GM12878 (cell line): ENCODE measurements around the gene GTPBP1. TPM values are rescaled to one million over a fixed set of nuclear protein-coding genes. Genes with fewer than 3 reads are reported as not detected.

Experiments used
- ATAC-seq: fragments of 200-7000 bp; cut with Tn5 transposase; 3 replicates; pipeline ENCODE4 v1.9.1; 2020; ENCODE audit warnings: mild to moderate bottlenecking, moderate library complexity
- BruUV-seq: library from RNA; stranded (reverse); fragments of 400-500 nt; replicated peaks from 2 replicates; lab custom pipeline; 2021; lab: Mats Ljungman, UMichigan
- CTCF ChIA-PET: fragments of 300-600 bp; sonication (Branson Sonifier 250); formaldehyde crosslinking; extraction: SDS; loops from one replicate; lab custom pipeline; 2021; ENCODE audit warnings: inconsistent platforms; lab: Yijun Ruan, JAX
- POLR2A ChIA-PET: fragments of 350-600 bp; formaldehyde crosslinking; extraction: SDS; loops from one replicate; lab custom pipeline; 2021; ENCODE audit warnings: inconsistent platforms; lab: Charles Lee
- RAD21 ChIA-PET: fragments of 300-600 bp; sonication (Branson Sonifier 250); formaldehyde crosslinking; loops from one replicate; lab custom pipeline; 2023; ENCODE audit warnings: antibody characterized with exemption; ENCODE audit not compliant: unreplicated experiment; lab: Charles Lee
- SMC1A ChIA-PET: fragments of 300-600 bp; sonication (Branson Sonifier 250); formaldehyde crosslinking; loops from one replicate; lab custom pipeline; 2023; ENCODE audit not compliant: unreplicated experiment, uncharacterized antibody; lab: Charles Lee
- DNase-seq: peaks from one replicate; pipeline ENCODE4 v3.0.0-alpha.2; 2011; ENCODE audit warnings: low read depth, low spot score
- FAIRE-seq: peaks from 3 replicates; lab custom pipeline; 2011; peaks lifted over from hg19 to GRCh38; lab: Jason Lieb, UNC
- H2AFZ ChIP-seq: 2 replicates; pipeline ENCODE4 v1.6.0; 2011; ENCODE audit warnings: low read depth, low read length, control low read depth; ENCODE audit not compliant: control insufficient read depth
- H3K27ac ChIP-seq: 2 replicates; pipeline ENCODE4 v1.5.1; 2011; ENCODE audit warnings: control low read depth; ENCODE audit not compliant: control insufficient read depth, insufficient read depth
- H3K27me3 ChIP-seq, 2 experiments: replicated peaks in 1 of 2; 2 replicates each; pipeline versions ENCODE4 v1.6.0 to v1.6.1; 2011; ENCODE audit warnings: low read length in 1 of 2; ENCODE audit not compliant: control insufficient read depth in 2 of 2, insufficient read depth in 2 of 2
- H3K36me3 ChIP-seq, 2 experiments: 2 replicates each; pipeline ENCODE4 v1.5.1; 2011; ENCODE audit warnings: low read length in 1 of 2; ENCODE audit not compliant: control insufficient read depth in 2 of 2, insufficient read depth in 2 of 2
- H3K4me1 ChIP-seq: 2 replicates; pipeline ENCODE4 v1.6.1; 2011; ENCODE audit warnings: mild to moderate bottlenecking, low read length, moderate library complexity, mixed read lengths; ENCODE audit not compliant: control insufficient read depth, insufficient read depth
- H3K4me2 ChIP-seq: 2 replicates; pipeline ENCODE4 v1.6.0; 2011; ENCODE audit warnings: control low read depth; ENCODE audit not compliant: control insufficient read depth, insufficient read depth
- H3K4me3 ChIP-seq: fragments of 200-600 bp; sonication (generic); 2 replicates; pipeline ENCODE4 v1.5.1; 2016
- H3K79me2 ChIP-seq: 2 replicates; pipeline ENCODE4 v1.6.0; 2011; ENCODE audit warnings: low read length; ENCODE audit not compliant: control insufficient read depth, insufficient read depth
- H3K9ac ChIP-seq: 2 replicates; pipeline ENCODE4 v1.8.0; 2011; ENCODE audit warnings: low read length, control low read depth, mixed read lengths; ENCODE audit not compliant: control insufficient read depth, insufficient read depth
- H3K9me3 ChIP-seq: replicated peaks from 3 replicates; pipeline ENCODE4 v1.5.1; 2011; ENCODE audit warnings: mild to moderate bottlenecking, low read length; ENCODE audit not compliant: control insufficient read depth, insufficient read depth
- H4K20me1 ChIP-seq: 2 replicates; pipeline ENCODE4 v1.6.0; 2011; ENCODE audit not compliant: control insufficient read depth, insufficient read depth
- CBFB ChIP-seq: IDR thresholded peaks from 2 replicates; pipeline ENCODE4 v1.6.1; 2016; ENCODE audit warnings: antibody characterized with exemption, low read depth
- CEBPB ChIP-seq, 2 experiments: fragments of 150-350 bp in 1 of 2; IDR thresholded peaks; 2 replicates each; pipeline ENCODE4 v1.6.1; 2012 to 2014; ENCODE audit warnings: low read depth in 2 of 2, low read length in 2 of 2, borderline replicate concordance in 1 of 2, inconsistent platforms in 1 of 2
- HCFC1 ChIP-seq: fragments of 150-350 bp; IDR thresholded peaks from 2 replicates; pipeline ENCODE4 v1.6.1; 2014; ENCODE audit warnings: low read length
- MAX ChIP-seq: IDR thresholded peaks from 2 replicates; pipeline ENCODE4 v1.6.1; 2012; ENCODE audit warnings: low read depth, low read length, improper control_type of control experiment
- MEF2A ChIP-seq: IDR thresholded peaks from 2 replicates; pipeline ENCODE4 v1.6.1; 2011; ENCODE audit warnings: low read depth, mild to moderate bottlenecking, low read length, moderate library complexity; ENCODE audit not compliant: insufficient read depth
- MEF2B ChIP-seq: fragments of 450-650 bp; IDR thresholded peaks from 2 replicates; pipeline ENCODE4 v1.6.1; 2018; ENCODE audit warnings: mild to moderate bottlenecking, moderate library complexity; ENCODE audit not compliant: partially characterized antibody, poor library complexity, severe bottlenecking
- NR2C1 ChIP-seq: fragments of 450-650 bp; IDR thresholded peaks from 2 replicates; pipeline ENCODE4 v1.6.1; 2017; ENCODE audit warnings: antibody characterized with exemption, mild to moderate bottlenecking, moderate library complexity
- PAX8 ChIP-seq: fragments of 450-650 bp; IDR thresholded peaks from 2 replicates; pipeline ENCODE4 v1.6.1; 2017; ENCODE audit warnings: mild to moderate bottlenecking, moderate library complexity
- POLR2A ChIP-seq: IDR thresholded peaks from 2 replicates; pipeline ENCODE4 v1.6.1; 2011; ENCODE audit warnings: low read depth, mild to moderate bottlenecking, low read length
- RAD51 ChIP-seq: fragments of 450-650 bp; IDR thresholded peaks from 2 replicates; pipeline ENCODE4 v1.6.1; 2016; ENCODE audit warnings: moderate library complexity, mild to moderate bottlenecking, inconsistent platforms
- RELA ChIP-seq: fragments of 450-650 bp; IDR thresholded peaks from 2 replicates; pipeline ENCODE4 v1.8.0; 2014; ENCODE audit warnings: borderline replicate concordance; ENCODE audit not compliant: partially characterized antibody
- SPI1 ChIP-seq: IDR thresholded peaks from 2 replicates; pipeline ENCODE4 v1.6.1; 2011; ENCODE audit warnings: low read depth, mild to moderate bottlenecking, low read length, moderate library complexity, borderline replicate concordance; ENCODE audit not compliant: insufficient read depth
- SREBF1 ChIP-seq: IDR thresholded peaks from 2 replicates; pipeline ENCODE4 v1.6.1; 2012; ENCODE audit warnings: mild to moderate bottlenecking, low read length
- TCF3 ChIP-seq: IDR thresholded peaks from 2 replicates; pipeline ENCODE4 v1.6.1; 2012; ENCODE audit warnings: low read depth, mild to moderate bottlenecking, low read length, borderline replicate concordance; ENCODE audit not compliant: insufficient read depth
- WRNIP1 ChIP-seq: IDR thresholded peaks from 2 replicates; pipeline ENCODE4 v1.6.1; 2011; ENCODE audit warnings: low read depth, low read length, improper control_type of control experiment, borderline replicate concordance
- ZNF217 ChIP-seq: fragments of 450-650 bp; IDR thresholded peaks from 2 replicates; pipeline ENCODE4 v1.6.1; 2017; ENCODE audit warnings: antibody characterized with exemption, mild to moderate bottlenecking
- WGBS: methylation state at CpG from one replicate; pipeline ENCODE4 v1.1.6; 2016; ENCODE audit warnings: low lambda C conversion rate; ENCODE audit not compliant: insufficient replicate concordance, insufficient coverage; ENCODE audit errors: missing lambda C conversion rate; 5-methylcytosine and 5-hydroxymethylcytosine counted together
- in situ Hi-C: fragments of 300-500 bp; cut with MboI; formaldehyde crosslinking; loops from 9 replicates; pipeline ENCODE4 v1.14.3; 2018; ENCODE audit warnings: mixed read lengths
- intact Hi-C: fragments of 100-400 bp; cut with micrococcal nuclease; formaldehyde crosslinking; loops from one replicate; pipeline ENCODE4 v1.14.2; 2022; ENCODE audit not compliant: unreplicated experiment
- polyA plus RNA-seq, 11 experiments: library from polyadenylated mRNA; depleted of rRNA in 4 of 11; unstranded in 6 of 11; stranded (reverse) in 5 of 11; fragments of >200 nt; fragmentation: Nextera tagmentation in 4 of 11; fragmentation: Illumina TruSeq in 1 of 11; extraction: Ambion mirVana in 4 of 11; extraction: Trizol in 1 of 11; gene quantifications; 1 replicate in 1 of 11; 2 replicates in 10 of 11; pipeline versions ENCODE4 v1.2.1 to v1.2.3, GENCODE V29; 2011 to 2016; ENCODE audit warnings: inconsistent platforms in 2 of 11, missing spikeins in 2 of 11, low read depth in 1 of 11
- total RNA-seq, 4 experiments: library from RNA; depleted of rRNA in 3 of 4; stranded (reverse); fragments of >200 nt in 3 of 4; fragmentation: Illumina TruSeq in 1 of 4; extraction: Trizol in 1 of 4; gene quantifications; 2 replicates each; pipeline versions ENCODE4 v1.2.1 to v1.2.3, GENCODE V29; 2013 to 2021
- TF ChIP-seq, protein P1 (sequence below): IDR thresholded peaks from 2 replicates; pipeline ENCODE4 v1.6.1; 2012; ENCODE audit warnings: low read depth, low read length, improper control_type of control experiment

Gene GTPBP1
- total and polyA plus RNA-seq, 10 of the 15 experiments (the other 5 are each of a cell fraction or from before 2014, with no cell fraction given) = 0.89 to 63.1 (median 34.2) TPM

GRCh38 chr22:38751422-38752346, 45.9 kb downstream of the GTPBP1 start (continued):
- TF ChIP-seq CEBPB (IDR thresholded peaks at IDR 0.05; ENCODE audit: borderline replicate concordance in 1 of 2, low read depth in 2 of 2, low read length in 2 of 2) (no peak), NR2C1 (no peak), MAX (peak; percentile 53; the same call in 1 of the 2 replicates), RAD51 (peak; percentile 77), HCFC1 (no peak), ZNF217 (no peak), MEF2A (no peak), WRNIP1 (no peak), PAX8 (no peak)

DNA sequence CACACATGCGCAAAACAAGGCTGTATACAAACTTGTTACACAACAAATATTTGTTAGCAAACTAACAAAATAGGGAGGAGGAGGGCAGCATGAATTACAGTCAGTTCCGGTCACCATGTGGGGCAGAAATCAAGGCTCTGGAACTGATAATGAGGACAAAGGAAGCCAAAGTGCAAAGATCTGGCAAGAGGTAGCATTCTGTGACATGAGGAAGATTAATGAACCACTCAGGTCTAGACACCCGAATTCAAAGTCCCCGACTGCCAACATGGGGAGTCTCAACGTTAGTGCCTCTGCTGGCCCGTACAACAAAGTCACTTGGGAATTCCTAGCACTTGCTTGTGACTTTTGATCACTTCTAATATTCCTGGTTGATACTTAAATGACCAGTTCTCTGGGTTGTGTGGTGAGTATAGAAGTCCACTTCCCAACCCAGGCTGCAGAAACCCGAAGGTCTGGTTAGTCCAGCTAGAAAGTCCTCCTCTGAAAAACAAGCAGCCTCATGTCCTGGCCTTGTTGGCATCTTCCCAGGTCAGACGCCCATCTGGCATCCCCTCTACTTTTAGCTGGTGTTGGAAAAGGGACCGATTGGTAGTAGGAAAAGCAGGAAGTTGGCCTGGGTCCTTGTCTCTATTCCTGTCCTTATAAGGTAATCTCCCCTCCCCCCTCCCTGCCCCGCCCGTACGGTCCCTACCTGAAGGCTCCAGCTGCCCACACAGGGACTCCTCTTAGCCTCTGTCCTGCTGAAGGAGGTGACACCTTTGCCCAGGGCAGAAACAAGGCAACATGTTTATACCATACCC, 48.4 kb downstream of the GTPBP1 start:
- DNase-seq (no peak), ATAC-seq (peak; percentile 39), FAIRE-seq (peak; percentile 87)
- H3K27ac ChIP-seq = peak overlapping the region; percentile 90
- H3K79me2 ChIP-seq = peaks cover 58% of the 10 kb centered on the region
- peaks cover 43% of the 10 kb centered on the region for H3K4me1 ChIP-seq
- H3K4me2 ChIP-seq = peak overlapping the region; percentile 90
- H3K4me3 ChIP-seq = peak overlapping the region; percentile 91
- in situ Hi-C loops = no loop called here
- ChIA-PET POLR2A (interaction anchor here (0.6 to 5.1 kb wide), 7 partner anchors 29 to 62 kb away, joined by 3 to 27 read pairs (median 4); partner anchors contain the start of gene GTPBP1), SMC1A (interaction anchor here (0.7 to 1.1 kb wide), 2 partner anchors 9 to 47 kb away, joined by 3 to 4 read pairs; no protein-coding TSS in a partner anchor), CTCF (interaction anchor here (0.6 to 7.5 kb wide), 4 partner anchors 12 to 120 kb away, joined by 3 to 42 read pairs (median 4); no protein-coding TSS in a partner anchor), RAD21 (interaction anchor here (1.5 kb wide), 1 partner anchor 47 kb away, joined by 3 read pairs; no protein-coding TSS in a partner anchor)
- intact Hi-C loops = loop anchor here (10.0 kb wide), 1 partner anchor 909 kb away; the partner anchor contains the start of genes ANKRD54 and EIF3L
- WGBS = 15% methylated on average over 9 of the region's 12 CpGs
- peak overlapping the region; percentile 82 for H3K9ac ChIP-seq
- no peaks in the 10 kb centered on the region for H3K27me3 ChIP-seq
- TSS peak; percentile 70 for BruUV-seq
- H4K20me1 ChIP-seq = no peaks in the 10 kb centered on the region
- no peaks in the 10 kb centered on the region for H3K9me3 ChIP-seq
- peak overlapping the region; percentile 9 for H2AFZ ChIP-seq
- H3K36me3 ChIP-seq = peaks cover 12 to 22% of the 10 kb centered on the region in 2 experiments
- TF ChIP-seq TCF3 (no peak), POLR2A (peak; percentile 12; the same call in 1 of the 2 replicates), RELA (no peak), CBFB (no peak), SPI1 (no peak), MEF2B (peak; percentile 44), SREBF1 (no peak)
- TF ChIP-seq, protein P1, sequence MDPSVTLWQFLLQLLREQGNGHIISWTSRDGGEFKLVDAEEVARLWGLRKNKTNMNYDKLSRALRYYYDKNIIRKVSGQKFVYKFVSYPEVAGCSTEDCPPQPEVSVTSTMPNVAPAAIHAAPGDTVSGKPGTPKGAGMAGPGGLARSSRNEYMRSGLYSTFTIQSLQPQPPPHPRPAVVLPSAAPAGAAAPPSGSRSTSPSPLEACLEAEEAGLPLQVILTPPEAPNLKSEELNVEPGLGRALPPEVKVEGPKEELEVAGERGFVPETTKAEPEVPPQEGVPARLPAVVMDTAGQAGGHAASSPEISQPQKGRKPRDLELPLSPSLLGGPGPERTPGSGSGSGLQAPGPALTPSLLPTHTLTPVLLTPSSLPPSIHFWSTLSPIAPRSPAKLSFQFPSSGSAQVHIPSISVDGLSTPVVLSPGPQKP = peak; percentile 79; the same call in 1 of the 2 replicates
